ENCODE measurements around the gene THAP7. TPM values are rescaled to one million over a fixed set of nuclear protein-coding genes. Genes with fewer than 3 reads are reported as not detected.

The THAP7 gene
- total RNA-seq, 1 experiment from 2014 or later, result 24.6 TPM

DNA sequence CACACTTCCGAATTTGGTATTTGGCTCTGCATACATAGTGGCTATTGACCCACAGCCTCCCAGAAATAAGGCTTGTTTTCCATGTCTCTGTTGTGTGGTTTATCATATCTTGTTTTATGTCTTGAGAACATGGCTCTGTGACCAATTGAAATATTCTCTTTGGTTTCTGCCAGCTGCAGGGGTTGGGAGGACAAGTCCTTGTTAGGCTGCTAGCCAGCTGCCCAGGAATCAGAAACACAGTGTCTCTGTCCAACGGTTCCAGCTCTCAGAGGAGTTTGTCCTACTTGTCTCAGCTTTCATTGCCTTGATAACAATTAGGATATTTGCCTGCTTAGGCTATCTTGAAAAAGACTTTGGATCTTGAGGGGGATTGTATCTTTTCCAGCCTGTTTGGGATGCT, 36.5 kb upstream of the THAP7 start:
- H3K23ac ChIP-seq (ENCODE audit: insufficient read length, low read depth, low read length), result no peak overlapping the region
- no peaks in the 10 kb centered on the region for H4K20me1 ChIP-seq (ENCODE audit: control insufficient read depth, insufficient read depth, insufficient read length)
- H3K18ac ChIP-seq (ENCODE audit: insufficient read length, low read depth, low read length), result no peak overlapping the region
- no peak overlapping the region for H3T11ph ChIP-seq (ENCODE audit: low read length)
- no peak overlapping the region for H3K4me2 ChIP-seq (ENCODE audit: insufficient read depth, insufficient read length, low read length)
- no peaks in the 10 kb centered on the region; the same call in 1 of the 2 replicates for H3K27me3 ChIP-seq (ENCODE audit: insufficient read depth, low read length)
- WGBS (ENCODE audit: extremely low coverage, insufficient read length, low lambda C conversion rate), result no CpG with 5 or more reads among the region's 2 CpGs
- Mint-ChIP-seq H3K4me1 (no peaks in the 10 kb centered on the region), H3K27ac (no peak overlapping the region), H3K4me3 (no peak overlapping the region), H3K9me3 (no peaks in the 10 kb centered on the region), H3K27me3 (ENCODE audit: low read depth) (peaks cover 20% of the 10 kb centered on the region), H3K36me3 (ENCODE audit: insufficient read depth in 1 of 3, low read depth in 3 of 3) (no peaks in the 10 kb centered on the region)
- no peak overlapping the region for H2BK5ac ChIP-seq (ENCODE audit: insufficient read length, low read length)
- H3K27ac ChIP-seq (ENCODE audit: insufficient read length, low read depth, low read length), result no peak overlapping the region
- H3K9ac ChIP-seq (ENCODE audit: extremely low read depth, insufficient read length, low read length), result no peak overlapping the region
- H2BK15ac ChIP-seq (ENCODE audit: low read depth, low read length), result no peak overlapping the region
- H2BK20ac ChIP-seq (ENCODE audit: low read depth, low read length, poor library complexity, severe bottlenecking), result no peak overlapping the region
- H2AFZ ChIP-seq (ENCODE audit: low read length), result no peak overlapping the region
- H3K4ac ChIP-seq (ENCODE audit: low read depth, low read length), result no peak overlapping the region
- no peak overlapping the region for H2AK5ac ChIP-seq (ENCODE audit: insufficient read length, low read length)
- no peak overlapping the region for H2BK120ac ChIP-seq (ENCODE audit: low read depth, low read length, poor library complexity, severe bottlenecking)
- no peaks in the 10 kb centered on the region for H3K79me1 ChIP-seq (ENCODE audit: insufficient read depth, low read depth, low read length, poor library complexity, severe bottlenecking)
- H2BK12ac ChIP-seq (ENCODE audit: insufficient read length, low read depth, low read length), result no peak overlapping the region
- H3K23me2 ChIP-seq (ENCODE audit: insufficient read length, low read depth, low read length, poor library complexity, severe bottlenecking), result no peaks in the 10 kb centered on the region
- H4K8ac ChIP-seq (replicated peaks; ENCODE audit: insufficient read length, low read depth, low read length), result no peak overlapping the region
- no peak overlapping the region for H3K14ac ChIP-seq (ENCODE audit: insufficient read depth, low read length)
- DNase-seq, result no peak
- H3K56ac ChIP-seq (ENCODE audit: insufficient read length, low read depth, low read length), result no peak overlapping the region
- H4K91ac ChIP-seq (ENCODE audit: insufficient read length, low read depth, low read length), result no peak overlapping the region
- TF ChIP-seq CTCF (conservative IDR thresholded peaks at IDR 0.05), result no peak
- no peak overlapping the region for H4K5ac ChIP-seq (ENCODE audit: insufficient read length, low read depth, low read length)
- no peaks in the 10 kb centered on the region for H3K4me1 ChIP-seq (ENCODE audit: insufficient read depth, low read length)
- no peaks in the 10 kb centered on the region for H3K79me2 ChIP-seq (ENCODE audit: insufficient read depth, low read length)
- H3K9me3 ChIP-seq (ENCODE audit: control insufficient read depth, low read depth, low read length), result no peaks in the 10 kb centered on the region

All from H9 (cell line).